NCI-H2196 treated with DMSO at 0.1 percent for 48 hours (cell line): ENCODE results near the gene RASGEF1B.
"Not testable (repeated sequence)": the region's sequence is repeated elsewhere in the genome, so short reads cannot be mapped to it uniquely, and the experiment has no call there.

Experiments
- DNase-seq: peaks from one replicate; lab custom pipeline; 2025; ENCODE audit not compliant: unreplicated experiment; lab: John Stamatoyannopoulos, UW

Gene RASGEF1B

DNA sequence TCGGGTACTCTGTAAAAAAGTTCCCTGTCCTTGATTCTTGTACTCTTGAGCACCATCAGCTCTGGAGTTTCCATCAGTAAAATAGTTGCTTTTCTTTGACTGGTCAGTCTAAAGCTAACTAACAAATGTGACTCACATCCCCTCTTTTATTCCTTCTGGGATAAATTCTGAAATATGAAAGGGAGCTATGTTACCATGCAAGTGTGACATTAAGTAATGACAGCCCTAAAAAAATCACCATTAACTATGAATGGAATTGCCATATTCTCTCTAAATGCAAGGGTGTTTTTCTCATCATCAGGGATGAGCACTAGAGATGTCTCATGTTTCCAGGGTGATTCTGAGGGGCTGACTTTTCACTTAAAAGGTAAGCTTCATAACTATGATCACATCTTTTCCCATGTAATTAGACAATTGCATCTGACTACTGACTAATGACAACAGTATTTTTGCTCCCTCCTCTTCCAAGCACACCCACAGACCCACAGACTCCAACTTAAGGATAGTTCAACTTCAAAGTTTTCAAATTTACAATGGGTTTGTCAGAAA is 26.9 kb upstream of the RASGEF1B start:
- no peak for DNase-seq

DNA sequence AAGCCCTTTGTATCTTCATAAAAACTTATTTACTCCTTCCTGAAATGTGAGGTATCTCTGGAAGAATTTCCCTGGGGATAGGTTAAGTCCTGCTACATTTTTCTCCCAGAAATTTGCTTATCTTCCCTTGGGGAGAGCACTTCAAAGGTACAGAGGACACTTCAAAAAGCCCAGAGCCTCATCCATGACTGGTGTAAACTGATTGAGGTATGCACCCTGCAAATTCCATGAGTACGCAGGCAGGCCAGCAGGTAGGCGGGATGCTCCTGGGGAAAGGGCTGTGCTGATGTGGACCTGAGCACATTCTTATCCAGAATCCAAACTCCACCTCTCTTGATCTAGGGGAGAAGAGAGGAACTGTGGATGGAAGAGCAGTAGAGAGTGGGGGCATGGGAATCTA is 26.3 kb upstream of the RASGEF1B start:
- DNase-seq = no peak

DNA sequence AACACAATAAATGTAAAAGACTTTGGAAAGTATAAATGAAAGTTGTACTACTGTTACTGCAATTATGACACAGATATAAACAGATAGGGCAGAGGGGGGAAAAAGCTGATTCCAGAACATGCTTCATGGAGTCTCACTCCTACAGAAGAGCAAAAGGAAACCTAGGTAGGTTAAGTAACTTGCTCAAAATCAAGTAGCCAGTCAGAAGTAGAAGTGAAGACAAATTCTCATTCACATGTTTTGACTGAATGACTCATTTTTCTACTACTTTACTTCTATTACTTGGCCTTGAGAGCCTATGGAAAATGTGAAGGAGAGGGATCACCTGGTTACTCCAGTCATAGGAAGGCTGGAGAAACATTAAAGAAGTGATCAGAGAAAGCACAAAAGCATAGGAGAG is 23.6 kb upstream of the RASGEF1B start:
- DNase-seq = no peak

DNA sequence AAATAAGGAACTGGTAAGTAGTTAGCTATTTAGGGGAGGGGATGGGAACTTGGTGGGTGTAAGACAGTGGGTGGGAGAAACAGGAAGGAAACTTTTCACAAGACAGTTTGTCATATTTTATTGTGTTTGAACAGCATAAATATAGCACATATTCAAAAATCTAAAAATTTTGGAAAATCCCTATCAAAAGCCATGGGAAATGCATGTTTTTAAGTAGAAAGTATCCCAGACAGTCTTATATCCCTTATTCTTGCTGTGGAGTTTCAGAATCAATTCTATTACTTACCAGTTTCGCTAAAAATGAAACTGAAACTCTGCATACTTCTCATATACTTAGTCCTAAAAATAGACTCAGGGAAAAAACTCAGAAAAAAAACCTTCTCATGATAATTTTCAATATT is 22.3 kb upstream of the RASGEF1B start:
- DNase-seq = no peak

DNA sequence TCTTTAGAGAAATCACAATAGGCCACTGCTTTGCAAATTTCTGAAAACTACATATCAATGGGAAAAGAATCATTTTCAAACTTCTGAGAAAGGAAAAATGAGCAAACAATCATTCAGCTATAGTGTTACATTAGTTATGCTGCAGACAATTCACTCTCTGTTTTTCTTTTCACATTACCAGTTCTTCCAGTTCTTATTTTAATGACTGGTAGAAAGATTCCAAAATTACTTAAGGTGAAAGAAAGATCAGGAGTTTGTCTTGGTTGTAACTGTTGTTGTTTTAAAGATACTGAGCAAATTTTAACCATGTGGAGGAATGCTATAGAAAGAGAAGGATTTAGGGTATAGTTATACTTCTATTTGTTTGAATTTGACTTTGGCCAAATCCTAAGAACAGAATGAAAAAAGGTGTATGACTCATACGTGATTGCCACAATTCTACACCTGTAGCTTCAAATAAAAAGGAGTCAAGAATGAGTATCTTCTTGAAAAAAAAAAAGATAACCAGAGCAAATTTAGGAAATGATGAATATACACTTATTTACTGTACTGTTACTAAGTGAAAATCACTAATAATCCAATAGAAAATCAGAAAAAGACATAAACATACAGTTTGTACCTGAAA is 21.0 kb upstream of the RASGEF1B start:
- DNase-seq = no peak

DNA sequence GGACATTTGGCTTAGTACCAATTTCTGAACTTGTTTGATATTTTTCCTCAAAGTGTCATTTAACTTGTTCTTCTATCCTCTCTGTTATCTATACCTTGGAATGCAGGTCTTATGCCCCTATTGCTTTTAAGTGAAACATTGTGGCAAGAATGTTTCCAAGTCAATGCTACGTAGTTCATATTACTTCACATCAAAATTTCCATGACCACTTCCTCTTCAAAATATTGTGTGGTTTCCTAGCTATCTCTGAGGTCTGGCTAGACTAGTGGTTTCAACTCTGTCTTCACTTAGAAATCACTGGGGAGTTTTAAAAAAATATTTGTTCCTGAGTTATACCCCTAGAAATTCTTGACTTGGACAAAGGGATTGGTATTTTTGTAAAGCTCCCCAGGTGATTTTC is 20.2 kb upstream of the RASGEF1B start:
- no peak for DNase-seq

DNA sequence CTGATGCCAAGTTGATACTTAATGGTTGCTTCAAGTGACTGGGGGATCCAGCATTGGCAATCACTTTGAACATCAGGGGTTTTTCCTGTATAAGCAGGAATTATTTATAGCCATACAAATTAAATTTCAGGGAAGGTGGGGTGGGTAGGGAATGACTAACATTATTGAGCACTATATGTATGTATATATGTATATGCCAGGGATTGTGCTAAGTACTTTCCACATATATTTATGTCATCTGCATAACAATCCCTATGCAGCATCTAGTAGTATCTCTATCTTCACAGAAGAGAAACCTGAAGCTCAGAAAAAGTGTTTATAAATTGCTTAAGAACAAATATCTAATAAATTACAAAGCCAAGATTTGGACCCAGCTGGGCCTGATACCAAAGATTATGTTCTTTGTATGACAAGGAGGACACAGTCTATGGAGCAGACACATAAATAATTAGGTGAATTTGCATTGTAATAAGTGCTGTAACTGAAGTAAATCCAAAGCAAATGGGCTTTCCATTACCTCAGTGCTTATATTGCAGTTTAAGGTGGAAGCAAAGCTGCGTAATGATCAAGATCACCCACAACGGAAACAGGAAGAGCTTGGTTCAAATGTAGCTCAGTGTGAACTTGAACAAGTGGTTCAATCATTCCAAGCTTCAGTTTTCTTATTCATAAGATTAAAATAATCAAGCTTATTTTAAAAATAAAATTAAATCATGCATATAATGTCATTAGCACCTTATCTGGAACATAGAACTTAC is 18.9 kb upstream of the RASGEF1B start:
- no peak for DNase-seq

DNA sequence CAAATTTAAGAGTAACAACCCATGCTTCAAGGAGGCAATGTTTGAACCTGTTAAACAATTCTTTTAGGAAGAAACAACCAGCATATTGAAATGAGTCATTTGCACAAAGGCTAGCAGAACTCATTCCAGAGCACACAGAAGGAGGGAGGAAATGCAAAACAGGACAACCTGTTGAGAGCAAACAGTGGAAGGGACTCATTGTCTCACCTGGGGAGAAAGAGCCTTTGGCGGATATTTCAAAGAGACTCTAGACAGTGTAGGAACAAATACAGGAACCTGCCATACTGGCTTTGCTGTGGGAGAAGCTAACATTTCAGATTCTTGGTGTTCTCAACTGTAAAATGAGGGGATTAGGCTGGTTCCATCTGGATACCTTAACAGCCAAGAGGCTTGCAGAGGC is 14.8 kb upstream of the RASGEF1B start:
- no peak for DNase-seq

DNA sequence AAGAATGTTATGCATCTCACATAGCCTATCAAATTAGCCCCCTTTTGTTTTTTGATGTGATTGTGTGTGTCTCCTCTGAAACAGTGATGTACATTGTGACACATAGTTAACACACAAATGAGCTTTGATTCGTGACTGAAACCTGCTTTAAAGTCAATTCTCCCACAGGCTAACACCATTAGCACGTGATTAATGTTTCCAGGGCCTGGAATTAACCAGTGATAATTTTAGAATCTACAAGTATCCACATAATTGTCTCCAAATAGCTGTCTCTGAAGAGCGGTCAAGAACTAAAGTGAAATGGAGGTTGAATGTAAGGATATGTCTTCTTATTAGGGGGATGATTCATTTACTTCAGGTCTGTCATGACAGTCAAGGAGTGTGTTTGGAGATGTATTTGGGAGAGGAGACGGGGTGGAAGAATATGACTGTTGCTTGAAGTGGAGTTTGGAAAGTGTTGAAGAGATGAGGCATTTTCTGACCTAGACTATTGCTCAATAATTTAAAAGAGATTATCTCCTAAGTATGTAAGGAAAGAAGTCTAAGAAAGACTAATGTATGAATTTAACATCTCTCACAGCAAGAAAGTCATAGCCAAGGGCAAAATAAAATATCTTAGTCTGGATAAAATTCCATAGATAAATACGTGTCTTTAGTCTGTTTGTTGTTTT is 13.7 kb upstream of the RASGEF1B start:
- no peak for DNase-seq

DNA sequence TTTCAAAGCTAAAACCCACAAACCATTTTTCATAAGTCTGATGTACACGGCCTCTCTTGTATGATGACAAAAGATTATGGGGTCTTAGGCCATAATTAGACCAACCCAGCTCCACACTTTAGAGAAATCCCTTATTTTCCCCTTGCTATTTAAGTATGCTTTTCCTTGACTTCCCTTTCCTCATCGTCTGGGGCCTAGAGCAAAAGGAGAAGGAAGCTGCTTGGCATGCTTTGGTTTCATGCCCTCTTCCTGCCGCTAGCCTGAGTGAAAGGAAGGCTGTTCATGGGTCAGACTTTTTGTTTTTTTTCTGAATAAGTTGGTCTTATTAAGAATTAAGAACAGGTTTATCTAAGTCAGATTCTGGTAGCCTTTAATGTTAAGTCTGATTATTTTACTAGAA is 10.6 kb upstream of the RASGEF1B start:
- no peak for DNase-seq

DNA sequence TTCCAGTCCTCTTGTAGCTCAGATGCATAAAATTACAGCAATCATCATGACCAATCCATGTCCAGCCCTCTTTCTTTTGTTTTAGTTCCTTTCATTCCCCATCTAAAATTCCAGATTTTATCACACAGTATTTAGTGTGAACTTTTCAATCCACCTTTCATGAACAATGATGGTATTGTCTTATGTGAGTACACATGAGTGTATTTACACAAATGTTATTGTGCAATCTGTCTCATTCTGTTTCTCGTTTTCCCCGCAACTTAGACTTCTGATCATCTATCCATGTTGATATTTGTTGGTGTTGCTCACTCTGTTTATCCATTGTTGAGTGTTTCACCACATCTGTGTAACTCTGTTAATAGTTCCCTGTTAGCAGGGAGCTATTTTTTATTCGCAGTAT is 9.4 kb upstream of the RASGEF1B start:
- no peak for DNase-seq

DNA sequence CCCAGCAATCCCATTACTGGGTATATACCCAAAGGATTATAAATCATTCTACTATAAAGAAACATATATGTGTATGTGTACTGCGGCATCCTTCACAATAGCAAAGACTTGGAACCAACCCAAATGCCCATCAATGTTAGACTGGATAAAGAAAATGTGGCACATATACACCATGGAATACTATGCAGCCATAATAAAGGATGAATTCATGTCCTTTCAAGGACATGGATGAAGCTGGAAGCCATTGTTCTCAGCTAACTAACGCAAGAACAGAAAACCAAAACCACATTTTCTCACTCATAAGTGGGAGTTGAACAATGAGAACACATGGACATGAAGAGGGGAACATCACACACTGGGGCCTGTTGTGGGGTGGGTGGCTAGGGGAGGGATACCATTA is 7.9 kb upstream of the RASGEF1B start:
- not testable (repeated sequence) for DNase-seq

DNA sequence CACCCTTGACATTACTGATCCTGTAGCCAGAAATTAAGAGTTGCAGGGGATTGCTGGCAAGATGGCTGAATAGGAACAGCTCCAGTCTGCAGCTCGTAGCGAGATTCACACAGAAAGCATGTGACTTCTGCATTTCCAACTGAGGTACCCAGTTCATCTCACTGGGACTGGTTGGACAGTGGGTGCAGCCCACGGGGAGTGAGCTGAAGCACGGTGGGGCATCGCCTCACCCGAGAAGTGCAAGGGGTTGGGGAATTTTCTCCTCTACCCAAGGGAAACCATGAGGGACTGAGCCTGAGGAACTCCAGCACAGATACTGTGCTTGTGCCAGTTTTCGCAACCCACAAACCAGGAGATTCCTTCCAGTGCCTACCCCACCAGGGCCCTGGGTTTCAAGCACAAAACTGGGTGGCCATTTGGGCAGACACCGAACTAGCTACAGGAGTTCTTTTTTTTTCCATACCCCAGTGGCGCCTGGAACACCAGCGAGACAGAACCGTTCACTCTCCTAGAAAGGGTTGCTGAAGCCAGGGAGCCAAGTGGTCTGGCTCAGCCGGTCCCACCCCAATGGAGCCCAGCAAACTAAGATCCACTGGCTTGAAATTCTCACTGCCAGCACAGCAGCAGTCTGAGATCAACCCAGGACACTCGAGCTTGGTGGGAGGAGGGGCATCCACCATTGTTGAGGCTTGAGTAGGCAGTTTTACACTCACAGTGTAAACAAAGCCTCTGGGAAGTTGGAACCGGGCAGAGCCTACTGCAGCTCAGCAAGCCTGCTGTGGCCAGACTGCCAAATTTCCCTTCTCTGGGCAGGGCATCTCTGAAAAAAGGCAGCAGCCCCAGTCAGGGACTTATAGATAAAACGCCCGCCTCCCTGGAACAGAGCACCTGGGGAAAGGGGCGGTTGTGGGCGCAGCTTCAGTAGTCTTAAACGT is 1.9 kb upstream of the RASGEF1B start:
- DNase-seq = not testable (repeated sequence)

DNA sequence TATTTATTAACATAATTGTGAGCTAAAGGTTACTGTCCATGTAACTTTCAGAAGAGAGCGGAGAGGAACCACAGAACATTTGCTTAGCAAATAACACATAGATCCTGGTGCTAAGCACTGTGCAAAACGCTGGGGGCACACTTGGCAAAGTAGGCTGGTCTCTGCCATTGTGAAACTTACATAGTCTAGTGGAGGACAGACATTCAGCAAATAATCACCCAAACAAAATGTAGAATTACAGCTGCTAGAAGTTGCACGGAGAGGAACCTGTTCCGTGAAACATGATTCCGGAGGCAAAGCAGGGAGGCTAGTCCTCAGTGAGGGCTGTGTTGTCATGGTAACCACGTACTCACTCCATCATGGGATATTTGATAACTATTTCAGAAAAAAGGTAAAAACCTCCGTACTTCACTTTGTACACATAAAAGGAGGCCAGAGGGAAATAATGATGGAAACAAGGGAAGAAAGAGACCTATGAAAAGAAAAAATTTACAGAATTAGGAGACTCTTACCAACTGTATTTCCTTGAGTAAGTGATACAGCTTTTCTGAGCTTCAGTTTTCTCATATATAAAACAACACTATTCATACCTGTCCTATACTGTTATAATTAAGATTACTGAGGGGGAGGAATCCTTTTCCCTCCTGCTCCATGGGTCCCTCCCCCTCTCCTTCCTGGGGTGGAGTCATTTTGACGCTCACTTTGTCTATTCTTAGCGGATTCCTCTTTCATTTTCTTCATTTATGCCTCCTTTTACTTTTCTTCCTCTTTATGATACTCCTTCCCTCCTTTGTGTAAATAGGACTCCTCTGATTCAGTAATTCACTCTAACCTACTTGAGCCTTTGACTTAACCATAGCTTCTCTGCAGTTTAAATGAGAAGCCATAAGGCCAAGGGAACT is 825 bp upstream of the RASGEF1B start:
- no peak for DNase-seq

DNA sequence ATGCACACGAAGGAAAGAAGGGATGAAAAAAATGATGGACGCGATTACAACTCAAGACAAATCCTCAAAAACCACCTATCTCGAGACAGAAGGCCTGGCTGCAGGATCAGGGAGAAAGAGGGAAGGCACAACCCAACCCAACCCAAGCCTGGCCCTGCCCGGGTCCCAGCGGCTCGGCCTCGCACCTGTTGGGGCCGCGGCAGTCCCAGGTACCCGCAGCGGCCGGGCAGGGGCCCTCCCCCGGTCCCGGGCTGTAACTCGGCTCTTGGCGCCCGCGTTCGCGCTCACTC is 464 bp downstream of the RASGEF1B start:
- no peak for DNase-seq

DNA sequence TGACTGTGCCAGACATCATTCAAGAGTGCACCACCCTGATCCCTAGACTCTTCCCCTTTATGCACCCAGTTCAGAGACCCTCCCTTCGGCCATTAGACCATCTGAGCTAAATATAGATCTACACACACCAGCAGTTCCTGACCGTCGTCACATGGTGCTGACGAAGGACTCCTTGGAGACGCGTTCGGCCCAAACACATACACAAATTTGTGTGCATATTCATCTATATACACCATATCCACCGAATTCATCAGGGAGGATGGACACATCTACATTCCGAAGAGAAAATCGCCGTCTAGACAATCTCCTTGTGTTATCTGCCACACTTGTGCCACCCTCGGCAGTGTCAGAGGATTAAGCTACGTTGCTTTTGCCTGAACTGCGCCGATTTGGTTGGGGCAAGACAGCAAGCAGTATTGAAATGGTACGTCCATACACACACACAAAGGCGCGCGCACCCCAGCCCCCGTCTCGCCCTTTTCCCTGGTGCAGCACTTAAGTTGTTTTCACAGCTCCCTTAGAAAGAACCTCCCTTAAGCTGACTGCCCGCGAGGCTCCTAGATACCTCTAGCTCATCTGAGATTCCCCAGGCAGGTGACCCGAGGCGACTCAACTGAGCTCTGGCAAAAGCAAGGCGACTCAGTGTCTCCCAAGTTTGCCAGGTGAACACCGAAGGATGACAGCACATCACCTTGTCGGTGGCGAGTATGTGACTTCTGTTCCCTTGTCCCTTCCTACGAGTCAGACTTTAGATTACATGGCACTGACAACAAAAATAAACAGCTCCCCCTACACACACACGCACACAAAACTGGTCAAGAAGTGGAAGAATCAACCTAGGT is 1.0 kb downstream of the RASGEF1B start:
- DNase-seq = no peak

DNA sequence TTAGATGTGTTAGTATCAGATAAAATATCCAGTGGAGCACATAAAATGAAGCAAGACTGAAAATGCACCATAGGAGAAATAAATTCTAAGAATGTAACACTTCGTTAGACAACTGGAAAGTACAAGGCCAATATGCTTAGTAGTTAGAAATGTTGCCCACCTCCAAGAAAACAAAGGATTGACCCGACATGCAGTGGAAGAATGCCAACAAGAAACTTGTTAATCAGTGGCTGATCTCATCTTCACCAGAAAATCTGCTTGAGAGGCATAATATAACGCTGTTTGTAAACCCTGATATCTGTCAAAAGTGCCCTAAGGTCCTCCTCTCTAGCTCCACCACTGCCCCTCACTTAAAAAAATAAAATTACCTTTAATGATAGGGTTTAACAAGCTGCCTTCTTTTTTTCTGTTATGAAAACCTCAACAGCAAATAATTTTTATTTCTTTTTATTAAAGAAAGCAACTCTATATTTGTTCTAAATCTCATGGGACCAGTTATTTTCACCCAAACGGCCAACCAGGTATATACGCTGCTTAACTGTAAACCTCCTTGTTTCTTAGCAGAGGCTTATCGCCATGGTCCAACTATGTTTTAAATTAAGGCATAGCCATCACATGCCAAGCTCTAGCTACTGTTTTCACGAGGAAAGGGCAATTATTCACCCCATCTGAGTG is 1.8 kb downstream of the RASGEF1B start:
- DNase-seq = no peak

DNA sequence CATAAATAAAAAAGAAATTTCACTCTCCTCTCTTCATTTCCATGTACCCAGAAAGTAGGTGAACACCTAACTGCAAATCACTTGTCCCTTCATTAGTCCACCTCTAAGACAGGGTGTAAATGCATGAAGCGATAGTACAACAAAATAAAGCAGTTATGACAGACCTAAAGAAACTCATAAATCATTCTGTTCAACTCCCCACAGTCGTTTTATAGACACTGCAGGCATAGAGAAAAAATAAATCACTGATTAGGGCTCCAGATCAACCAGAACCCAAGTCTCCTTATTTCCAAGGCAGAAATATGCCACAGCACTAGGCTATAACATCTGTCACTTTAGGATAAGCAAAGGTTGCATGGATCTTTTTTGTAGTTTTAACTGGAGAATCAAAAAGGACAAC is 3.0 kb downstream of the RASGEF1B start:
- DNase-seq = no peak

DNA sequence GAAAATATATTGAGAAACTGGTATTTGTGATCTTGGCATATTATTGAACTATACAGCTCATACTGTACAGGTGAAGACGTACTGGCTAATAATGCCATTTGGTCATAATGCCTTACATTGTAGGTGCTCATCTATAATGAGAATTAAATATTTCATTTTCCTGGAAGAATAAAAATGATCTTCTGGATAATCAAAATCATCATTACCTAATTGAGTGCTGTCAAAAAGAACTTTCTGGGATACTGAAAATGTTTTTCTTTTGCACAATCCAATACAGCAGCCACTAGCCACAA is 4.1 kb downstream of the RASGEF1B start:
- DNase-seq = no peak
